GM18498 (cell line): ENCODE data around the gene DYNC1LI1.

Experiments
- ATAC-seq: cut with Tn5 transposase; IDR thresholded peaks from one replicate; pipeline ENCODE4 v1.9.1; 2021; ENCODE audit warnings: mild to moderate bottlenecking, moderate library complexity; ENCODE audit not compliant: unreplicated experiment

DYNC1LI1 gene

GRCh38 chr3:32493437-32494414 lies 76.9 kb downstream of the DYNC1LI1 start:
- peak; percentile 66 for ATAC-seq

- no peak for ATAC-seq
Measured at GRCh38 chr3:32492684-32493436, 77.8 kb downstream of the DYNC1LI1 start.

- ATAC-seq: no peak
Measured at GRCh38 chr3:32488474-32489008, 82.1 kb downstream of the DYNC1LI1 start.

GRCh38 chr3:32487781-32488473 lies 82.7 kb downstream of the DYNC1LI1 start:
- ATAC-seq: no peak

- no peak for ATAC-seq
Measured at GRCh38 chr3:32484436-32484835, 86.2 kb downstream of the DYNC1LI1 start.

- no peak for ATAC-seq
Measured at GRCh38 chr3:32483772-32484171, 86.9 kb downstream of the DYNC1LI1 start.

- no peak for ATAC-seq
Measured at GRCh38 chr3:32482693-32483092, 88.0 kb downstream of the DYNC1LI1 start.

GRCh38 chr3:32481791-32482631 lies 88.6 kb downstream of the DYNC1LI1 start:
- ATAC-seq: no peak

GRCh38 chr3:32480604-32481003 lies 90.1 kb downstream of the DYNC1LI1 start:
- no peak for ATAC-seq
